ENCODE measurements around the gene PSPC1.
"Not testable (repeated sequence)": the region's sequence is repeated elsewhere in the genome, so short reads cannot be mapped to it uniquely, and the experiment has no call there.

DNA sequence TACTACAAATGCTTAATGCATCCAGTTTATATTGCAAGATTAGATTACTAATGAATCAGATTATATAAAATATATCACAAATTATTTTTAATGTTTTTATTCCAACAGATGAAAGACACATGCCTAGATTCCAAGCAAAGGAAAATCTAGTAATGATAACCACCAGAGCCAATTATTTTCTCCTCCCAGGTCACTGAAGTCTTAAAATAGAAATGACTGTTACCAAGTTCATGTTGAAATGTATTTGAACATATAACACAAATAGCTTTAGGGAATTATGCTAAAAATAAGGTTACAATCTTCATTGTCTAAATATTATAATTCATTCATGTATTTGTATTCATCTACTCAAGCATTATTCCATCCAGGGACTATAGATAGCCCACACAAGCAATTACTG is 73.0 kb downstream of the PSPC1 start:
- TF ChIP-seq POLR2A (IDR thresholded peaks at IDR 0.05; ENCODE audit: low read length); GATA1 (IDR thresholded peaks at IDR 0.05; ENCODE audit: low read depth, low read length): not testable (repeated sequence)
